ENCODE measurements around the gene KAZALD1. TPM values are rescaled to one million over a fixed set of nuclear protein-coding genes. Genes with fewer than 3 reads are reported as not detected.

Gene KAZALD1
- total RNA-seq, 2 experiments from 2014 or later, result 0.72 to 0.90 TPM

DNA sequence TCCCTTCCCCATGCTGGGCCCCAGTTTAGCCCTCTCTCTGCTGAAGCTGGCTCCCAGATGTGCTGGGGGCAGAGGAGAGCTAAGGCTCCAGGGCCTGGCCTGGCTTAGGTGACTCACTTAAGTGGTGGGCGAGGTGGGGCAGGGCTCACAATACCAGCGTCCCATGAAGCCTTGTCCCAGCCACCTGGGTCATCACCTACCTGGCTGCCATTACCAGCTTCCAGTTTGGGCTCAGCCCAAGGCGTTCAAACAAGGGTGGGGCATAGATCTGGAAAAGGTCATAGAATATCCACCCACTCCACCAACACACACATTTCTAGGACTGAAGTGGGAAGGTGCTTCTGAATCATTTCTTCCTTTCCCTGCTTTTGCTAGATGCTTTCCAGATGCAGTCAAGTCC is 8.3 kb downstream of the KAZALD1 start:
- Mint-ChIP-seq H3K27ac (no peak overlapping the region), H3K4me3 (no peak overlapping the region), H3K4me1 (ENCODE audit: low read depth) (peaks cover 18% of the 10 kb centered on the region), H3K9me3 (no peaks in the 10 kb centered on the region), H3K27me3 (peaks cover 51% of the 10 kb centered on the region), H3K36me3 (ENCODE audit: low read depth) (no peaks in the 10 kb centered on the region)
- TF ChIP-seq, protein P1, sequence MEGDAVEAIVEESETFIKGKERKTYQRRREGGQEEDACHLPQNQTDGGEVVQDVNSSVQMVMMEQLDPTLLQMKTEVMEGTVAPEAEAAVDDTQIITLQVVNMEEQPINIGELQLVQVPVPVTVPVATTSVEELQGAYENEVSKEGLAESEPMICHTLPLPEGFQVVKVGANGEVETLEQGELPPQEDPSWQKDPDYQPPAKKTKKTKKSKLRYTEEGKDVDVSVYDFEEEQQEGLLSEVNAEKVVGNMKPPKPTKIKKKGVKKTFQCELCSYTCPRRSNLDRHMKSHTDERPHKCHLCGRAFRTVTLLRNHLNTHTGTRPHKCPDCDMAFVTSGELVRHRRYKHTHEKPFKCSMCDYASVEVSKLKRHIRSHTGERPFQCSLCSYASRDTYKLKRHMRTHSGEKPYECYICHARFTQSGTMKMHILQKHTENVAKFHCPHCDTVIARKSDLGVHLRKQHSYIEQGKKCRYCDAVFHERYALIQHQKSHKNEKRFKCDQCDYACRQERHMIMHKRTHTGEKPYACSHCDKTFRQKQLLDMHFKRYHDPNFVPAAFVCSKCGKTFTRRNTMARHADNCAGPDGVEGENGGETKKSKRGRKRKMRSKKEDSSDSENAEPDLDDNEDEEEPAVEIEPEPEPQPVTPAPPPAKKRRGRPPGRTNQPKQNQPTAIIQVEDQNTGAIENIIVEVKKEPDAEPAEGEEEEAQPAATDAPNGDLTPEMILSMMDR (IDR thresholded peaks at IDR 0.05), result no peak
- CTCF ChIA-PET, result interaction anchor here (0.8 to 23.2 kb wide), 4 partner anchors 12 to 72 kb away, joined by 3 to 655 read pairs (median 24); no protein-coding TSS in a partner anchor
- DNase-seq (no peak), ATAC-seq (no peak)
- POLR2A ChIA-PET, result no interaction called here
- intact Hi-C loops (cut with micrococcal nuclease), result no loop called here

DNA sequence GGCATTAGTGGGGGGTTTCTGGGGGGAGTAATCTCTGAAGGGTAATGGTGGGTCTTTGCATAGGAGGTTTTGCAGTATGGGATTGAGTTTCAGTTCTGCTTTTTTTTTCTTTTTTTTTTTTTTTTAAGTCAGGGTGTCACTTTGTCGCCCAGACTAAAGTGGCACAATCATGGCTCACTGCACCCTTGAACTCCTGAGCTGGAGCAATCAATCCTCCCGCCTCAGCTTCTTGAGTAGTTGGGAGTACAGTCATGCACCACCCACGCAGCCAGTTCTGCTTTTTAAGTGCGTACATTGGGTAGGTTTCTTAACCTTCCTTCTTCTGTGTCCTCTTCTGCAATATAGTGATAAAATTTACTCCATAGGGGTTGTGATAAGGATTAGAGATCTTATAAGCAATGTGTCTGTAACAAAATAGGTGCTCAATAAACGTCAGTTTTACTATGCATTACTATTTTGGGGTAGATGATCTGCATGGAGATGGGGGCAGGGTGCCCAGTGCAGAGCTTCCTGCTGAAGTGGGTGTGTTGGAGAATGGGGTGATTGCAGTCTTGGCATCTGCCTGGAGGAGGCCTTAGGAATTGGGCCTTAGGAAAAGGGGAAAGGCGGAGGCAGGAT is 9.6 kb downstream of the KAZALD1 start:
- TF ChIP-seq, protein P1 (IDR thresholded peaks at IDR 0.05), result no peak
- no peaks in the 10 kb centered on the region for H3K9me3 Mint-ChIP-seq
- H3K4me3 Mint-ChIP-seq, result no peak overlapping the region
- ATAC-seq, result no peak
- POLR2A ChIA-PET, result interaction anchor here (1.0 kb wide), 1 partner anchor 128 kb away, joined by 3 read pairs; no protein-coding TSS in a partner anchor
- DNase-seq, result peak; percentile 69
- H3K27ac Mint-ChIP-seq, result no peak overlapping the region
- peaks cover 14% of the 10 kb centered on the region for H3K4me1 Mint-ChIP-seq (ENCODE audit: low read depth)
- intact Hi-C loops (cut with micrococcal nuclease), result no loop called here
- H3K36me3 Mint-ChIP-seq (ENCODE audit: low read depth), result no peaks in the 10 kb centered on the region
- H3K27me3 Mint-ChIP-seq, result peaks cover 48% of the 10 kb centered on the region
- CTCF ChIA-PET, result interaction anchor here (0.8 to 23.2 kb wide), 7 partner anchors 9 to 71 kb away, joined by 3 to 655 read pairs (median 5); partner anchors contain the start of gene KAZALD1

- intact Hi-C loops (cut with micrococcal nuclease), result no loop called here
- Mint-ChIP-seq H3K27me3 (peaks cover 44% of the 10 kb centered on the region), H3K36me3 (ENCODE audit: low read depth) (no peaks in the 10 kb centered on the region), H3K9me3 (no peaks in the 10 kb centered on the region), H3K27ac (no peak overlapping the region), H3K4me3 (no peak overlapping the region), H3K4me1 (ENCODE audit: low read depth) (peaks cover 10% of the 10 kb centered on the region)
- ChIA-PET CTCF (interaction anchor here (0.8 to 23.2 kb wide), 6 partner anchors 10 to 70 kb away, joined by 3 to 655 read pairs (median 5); partner anchors contain the start of gene KAZALD1), POLR2A (interaction anchor here (1.0 kb wide), 1 partner anchor 129 kb away, joined by 3 read pairs; no protein-coding TSS in a partner anchor)
- TF ChIP-seq, protein P1 (IDR thresholded peaks at IDR 0.05), result no peak
- DNase-seq (no peak), ATAC-seq (no peak)
Measured at GRCh38 chr10:101071885-101072433, 10.2 kb downstream of the KAZALD1 start.

GRCh38 chr10:101072923-101073322 is 11.1 kb downstream of the KAZALD1 start:
- ChIA-PET POLR2A (no interaction called here), CTCF (interaction anchor here (0.8 kb wide), 1 partner anchor 69 kb away, joined by 4 read pairs; no protein-coding TSS in a partner anchor)
- Mint-ChIP-seq H3K4me1 (ENCODE audit: low read depth) (peaks cover 4% of the 10 kb centered on the region), H3K27ac (no peak overlapping the region), H3K36me3 (ENCODE audit: low read depth) (no peaks in the 10 kb centered on the region), H3K27me3 (peaks cover 35% of the 10 kb centered on the region), H3K9me3 (no peaks in the 10 kb centered on the region), H3K4me3 (no peak overlapping the region)
- DNase-seq, result no peak
- intact Hi-C loops (cut with micrococcal nuclease), result no loop called here
- TF ChIP-seq, protein P1 (IDR thresholded peaks at IDR 0.05), result no peak
- no peak for ATAC-seq

DNA sequence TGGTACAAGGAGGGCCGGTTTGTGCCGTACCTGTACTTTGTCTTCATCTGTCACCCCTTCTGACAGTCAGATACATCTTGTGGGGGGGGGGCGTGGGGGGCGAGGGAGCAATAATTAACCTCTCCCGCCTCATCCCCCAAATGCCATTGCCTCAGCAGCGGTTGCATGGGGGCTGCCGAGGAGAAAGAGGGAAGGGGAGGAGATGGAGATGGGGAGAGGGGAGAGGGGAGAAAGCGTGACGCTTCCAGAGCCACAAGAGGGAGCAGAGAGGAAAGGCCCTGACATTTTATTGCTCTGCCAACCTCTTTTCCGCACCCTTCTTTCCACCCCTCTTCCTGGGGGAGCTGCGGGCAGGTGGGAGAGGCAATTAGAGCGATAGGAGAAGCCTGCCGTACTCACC is 11.8 kb downstream of the KAZALD1 start:
- no peak overlapping the region for H3K27ac Mint-ChIP-seq
- POLR2A ChIA-PET, result interaction anchor here (0.6 kb wide), 1 partner anchor 119 kb away, joined by 3 read pairs; no protein-coding TSS in a partner anchor
- TF ChIP-seq, protein P1 (IDR thresholded peaks at IDR 0.05), result no peak
- no peak for DNase-seq
- peaks cover 41% of the 10 kb centered on the region for H3K27me3 Mint-ChIP-seq
- H3K36me3 Mint-ChIP-seq (ENCODE audit: low read depth), result no peaks in the 10 kb centered on the region
- H3K4me1 Mint-ChIP-seq (ENCODE audit: low read depth), result peaks cover 4% of the 10 kb centered on the region
- H3K9me3 Mint-ChIP-seq, result no peaks in the 10 kb centered on the region
- CTCF ChIA-PET, result interaction anchor here (0.8 to 3.4 kb wide), 7 partner anchors 10 to 497 kb away, joined by 3 to 15 read pairs (median 3); no protein-coding TSS in a partner anchor
- ATAC-seq, result no peak
- intact Hi-C loops (cut with micrococcal nuclease), result no loop called here
- H3K4me3 Mint-ChIP-seq, result no peak overlapping the region

Measured in activated CD8-positive, alpha-beta T cell treated with anti-CD3 and anti-CD28 coated beads for 36 hours (primary cell).